Fibroblast of mammary gland (primary cell): ENCODE data around the gene PGPEP1.

Experiments used
- DNase-seq: peaks from one replicate; pipeline ENCODE4 v3.0.0-alpha.2; 2010; ENCODE audit warnings: low read depth
- H3K4me3 ChIP-seq: 2 replicates; pipeline ENCODE4 v1.5.1; 2011; ENCODE audit warnings: low read depth, mild to moderate bottlenecking, low read length, moderate library complexity; ENCODE audit not compliant: control insufficient read depth
- CTCF ChIP-seq: conservative IDR thresholded peaks from 2 replicates; pipeline ENCODE4 v1.5.1; 2011; ENCODE audit warnings: low read depth, low read length, inconsistent platforms; ENCODE audit not compliant: control insufficient read depth, insufficient read depth

PGPEP1 gene

GRCh38 chr19:18385675-18386542 is 45.5 kb downstream of the PGPEP1 start, which contains the start of gene GDF15:
GDF15 (plus strand) TSS chr19:18386158; CDS start chr19:18386190, 32 bp downstream.
- peak; percentile 84 for DNase-seq
- peak; percentile 50 for TF ChIP-seq CTCF
- H3K4me3 ChIP-seq = peak within 1 kb of the TSS; percentile 67

- no peak for TF ChIP-seq CTCF
- DNase-seq = no peak
- peak overlapping the region; percentile 67 for H3K4me3 ChIP-seq
These were observed 46.3 kb downstream of the PGPEP1 start for GRCh38 chr19:18386543-18387271.

GRCh38 chr19:18388100-18388959 is 47.9 kb downstream of the PGPEP1 start:
- peak; percentile 42 for DNase-seq
- peak; percentile 57 for TF ChIP-seq CTCF
- peak overlapping the region; percentile 27 for H3K4me3 ChIP-seq

GRCh38 chr19:18388960-18389725 is 48.7 kb downstream of the PGPEP1 start:
- TF ChIP-seq CTCF = no peak
- peak overlapping the region; percentile 12 for H3K4me3 ChIP-seq
- no peak for DNase-seq

GRCh38 chr19:18389726-18390064 is 49.3 kb downstream of the PGPEP1 start:
- no peak overlapping the region for H3K4me3 ChIP-seq
- no peak for TF ChIP-seq CTCF
- no peak for DNase-seq
